Fibroblast of the conjunctiva (primary cell): ENCODE measurements around the gene OR52I1.
A peak's percentile ranks its signal among the peaks of the same experiment; 100 is the strongest.

Experiments
- DNase-seq: peaks from one replicate; pipeline ENCODE4 v3.0.0-alpha.2; 2010; ENCODE audit warnings: low read depth

OR52I1 gene

GRCh38 chr11:4615856-4616444, 22.1 kb downstream of the OR52I1 start:
- DNase-seq: no peak

- DNase-seq: no peak
Measured at GRCh38 chr11:4619514-4619913, 25.7 kb downstream of the OR52I1 start.

- peak; percentile 55 for DNase-seq
Measured at GRCh38 chr11:4626207-4627099, 32.6 kb downstream of the OR52I1 start.

- no peak for DNase-seq
Measured at GRCh38 chr11:4636136-4636535, 42.3 kb downstream of the OR52I1 start.

- DNase-seq: peak; percentile 37
Measured at GRCh38 chr11:4636962-4637661, 43.3 kb downstream of the OR52I1 start, which contains the start of gene OR51D1. Gene OR51D1 (plus strand): TSS chr11:4637477. CDS start chr11:4639791, 2,314 bp downstream.

- no peak for DNase-seq
Measured at GRCh38 chr11:4637662-4638047, 43.8 kb downstream of the OR52I1 start.

GRCh38 chr11:4639931-4640330, 46.1 kb downstream of the OR52I1 start:
- DNase-seq: no peak

GRCh38 chr11:4641501-4641900, 47.7 kb downstream of the OR52I1 start:
- DNase-seq: no peak

- DNase-seq: no peak
Measured at GRCh38 chr11:4642043-4642442, 48.2 kb downstream of the OR52I1 start.

- DNase-seq: no peak
Measured at GRCh38 chr11:4643076-4643475, 49.2 kb downstream of the OR52I1 start.

- no peak for DNase-seq
Measured at GRCh38 chr11:4643682-4644081, 49.8 kb downstream of the OR52I1 start, which contains the start of gene OR51E1. Gene OR51E1 (plus strand): TSS chr11:4643982. CDS start chr11:4652527, 8,545 bp downstream.

GRCh38 chr11:4644233-4644632, 50.4 kb downstream of the OR52I1 start:
- no peak for DNase-seq
